GM13977 (cell line): Measurements from ENCODE around the gene PSMA5.

ENCODE experiments used
- DNase-seq: peaks from one replicate; pipeline ENCODE4 v3.0.0; 2012; ENCODE audit warnings: low spot score
- in situ Hi-C: fragments of 300-500 bp; cut with MboI; formaldehyde crosslinking; loops from one replicate; pipeline ENCODE4 v1.12.0; 2022; ENCODE audit warnings: low sequenced_read_pairs, low pct_unique_long_range_greater_than_20kb, mixed read lengths, inconsistent platforms; ENCODE audit not compliant: unreplicated experiment
- TF ChIP-seq, protein P1 (sequence below): IDR thresholded peaks from 2 replicates; pipeline ENCODE4 v1.5.1; 2012; ENCODE audit warnings: mild to moderate bottlenecking, control low read depth; ENCODE audit not compliant: insufficient read depth; ENCODE audit errors: extremely low read depth, missing control alignments

Gene PSMA5

DNA sequence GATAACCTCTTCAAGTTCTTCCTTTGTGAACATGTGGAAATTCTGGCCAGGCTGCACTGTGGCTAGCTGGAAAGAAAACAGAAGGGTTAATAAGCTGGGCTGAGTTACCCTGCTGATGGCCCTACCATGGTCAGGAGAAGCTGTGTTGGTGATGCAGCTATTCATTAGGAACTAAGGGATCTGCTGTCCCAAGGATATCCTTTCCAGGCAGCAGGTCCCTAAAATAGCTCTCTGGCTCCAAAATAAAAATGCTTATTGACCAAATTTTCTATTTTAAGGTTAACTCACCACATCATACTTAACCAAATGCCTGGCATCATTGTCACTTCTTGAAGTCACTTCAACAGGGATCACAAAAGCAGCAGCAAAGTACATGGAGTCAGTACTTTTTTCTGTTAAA, 24.2 kb downstream of the PSMA5 start:
- no peak for DNase-seq
- in situ Hi-C loops, result no loop called here
- TF ChIP-seq, protein P1, sequence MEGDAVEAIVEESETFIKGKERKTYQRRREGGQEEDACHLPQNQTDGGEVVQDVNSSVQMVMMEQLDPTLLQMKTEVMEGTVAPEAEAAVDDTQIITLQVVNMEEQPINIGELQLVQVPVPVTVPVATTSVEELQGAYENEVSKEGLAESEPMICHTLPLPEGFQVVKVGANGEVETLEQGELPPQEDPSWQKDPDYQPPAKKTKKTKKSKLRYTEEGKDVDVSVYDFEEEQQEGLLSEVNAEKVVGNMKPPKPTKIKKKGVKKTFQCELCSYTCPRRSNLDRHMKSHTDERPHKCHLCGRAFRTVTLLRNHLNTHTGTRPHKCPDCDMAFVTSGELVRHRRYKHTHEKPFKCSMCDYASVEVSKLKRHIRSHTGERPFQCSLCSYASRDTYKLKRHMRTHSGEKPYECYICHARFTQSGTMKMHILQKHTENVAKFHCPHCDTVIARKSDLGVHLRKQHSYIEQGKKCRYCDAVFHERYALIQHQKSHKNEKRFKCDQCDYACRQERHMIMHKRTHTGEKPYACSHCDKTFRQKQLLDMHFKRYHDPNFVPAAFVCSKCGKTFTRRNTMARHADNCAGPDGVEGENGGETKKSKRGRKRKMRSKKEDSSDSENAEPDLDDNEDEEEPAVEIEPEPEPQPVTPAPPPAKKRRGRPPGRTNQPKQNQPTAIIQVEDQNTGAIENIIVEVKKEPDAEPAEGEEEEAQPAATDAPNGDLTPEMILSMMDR, result no peak

DNA sequence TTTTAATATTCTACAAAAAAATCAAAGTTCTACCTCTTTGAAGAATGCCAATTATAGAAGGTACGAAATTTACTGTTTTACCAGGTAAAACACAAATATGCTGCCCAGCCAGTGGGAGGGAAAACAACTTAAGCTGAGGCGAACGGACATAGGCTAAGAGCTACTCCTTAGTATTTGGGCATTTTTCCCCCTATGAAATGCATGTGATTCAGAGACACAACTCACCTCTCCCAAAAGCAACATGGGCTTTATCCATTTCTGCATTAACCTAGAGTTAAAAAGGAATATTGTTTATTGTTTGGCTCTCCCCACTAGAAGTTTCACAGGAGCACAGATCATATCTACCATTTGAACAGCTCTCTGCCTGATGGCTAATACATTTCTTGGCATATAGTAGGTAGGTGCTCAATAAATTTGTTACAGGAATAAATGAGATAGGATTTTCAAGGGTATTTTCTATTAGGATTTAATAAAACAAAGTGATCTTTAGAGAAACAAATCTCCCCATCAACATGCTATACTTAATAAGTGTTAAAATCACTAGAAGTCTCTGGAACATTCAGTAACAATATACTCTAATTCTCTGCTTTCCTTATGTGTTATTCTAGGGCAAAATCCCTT, 26.1 kb downstream of the PSMA5 start:
- in situ Hi-C loops, result no loop called here
- no peak for DNase-seq
- TF ChIP-seq, protein P1, result no peak

GRCh38 chr1:109399326-109399957, 26.8 kb downstream of the PSMA5 start:
- TF ChIP-seq, protein P1, result peak; percentile 51
- peak; percentile 54 for DNase-seq
- in situ Hi-C loops, result loop anchor here (5.0 kb wide), 1 partner anchor 107 kb away; no protein-coding TSS in a partner anchor

GRCh38 chr1:109398343-109399225, 27.7 kb downstream of the PSMA5 start:
- in situ Hi-C loops, result loop anchor here (5.0 kb wide), 1 partner anchor 106 kb away; no protein-coding TSS in a partner anchor
- TF ChIP-seq, protein P1, result no peak
- DNase-seq, result no peak

DNA sequence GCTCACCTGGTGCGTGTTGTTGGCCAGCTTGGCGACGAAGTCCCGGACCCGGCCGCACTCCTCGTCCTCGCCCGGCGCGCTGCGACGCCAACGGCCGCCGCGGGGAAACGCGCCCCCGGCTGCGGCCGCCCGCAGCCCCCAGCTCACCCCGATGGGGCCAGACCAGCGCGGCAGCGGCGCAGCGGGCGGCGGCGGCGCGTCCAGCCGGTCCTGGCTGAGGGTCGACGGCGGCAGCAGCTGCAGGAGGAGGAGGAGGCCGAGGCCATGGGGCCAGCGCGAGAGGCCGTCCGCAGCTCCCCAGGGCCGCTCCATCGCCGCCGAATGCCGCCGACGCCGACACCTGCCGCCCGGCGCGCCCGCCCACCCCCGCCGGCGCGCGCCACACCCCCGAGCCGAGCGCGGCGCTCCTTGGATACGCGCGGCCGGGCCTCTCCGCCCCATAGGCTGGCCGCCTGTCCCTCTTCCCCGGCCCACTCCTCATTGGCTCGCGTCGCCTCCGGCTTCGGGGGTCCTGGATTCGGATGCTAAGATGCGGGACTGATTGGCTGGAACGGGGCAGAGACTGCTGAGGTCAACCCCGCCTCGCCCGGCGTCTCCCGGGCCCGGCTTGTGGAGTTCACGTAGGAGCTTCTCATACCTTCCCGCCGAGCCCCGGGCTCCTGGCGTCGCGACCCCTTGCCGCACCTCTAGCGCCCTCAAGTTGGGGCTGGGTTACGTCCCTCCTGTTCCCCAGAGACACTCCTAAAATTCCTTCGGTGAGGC, 28.5 kb downstream of the PSMA5 start, which contains the start of gene SORT1:
SORT1 (minus strand) TSS at position 338 of the 762 bp plus-strand sequence; CDS start at position 312, 26 bp downstream.
- in situ Hi-C loops, result loop anchor here (5.0 kb wide), 1 partner anchor 105 kb away; no protein-coding TSS in a partner anchor
- DNase-seq, result peak; percentile 81
- TF ChIP-seq, protein P1, result no peak
